HCT116 (cell line): ENCODE results near the gene IFT22. TPM values are rescaled to one million over a fixed set of nuclear protein-coding genes. Genes with fewer than 3 reads are reported as not detected.

ENCODE experiments used
- ATAC-seq: fragments of 200-7000 bp; cut with Tn5 transposase; 2 replicates; pipeline ENCODE4 v1.9.1; 2020; ENCODE audit warnings: mild to moderate bottlenecking, moderate library complexity
- BruUV-seq: library from RNA; stranded (reverse); fragments of 400-500 nt; replicated peaks from 2 replicates; lab custom pipeline; 2021; lab: Mats Ljungman, UMichigan
- CTCF ChIA-PET: fragments of 300-600 bp; sonication (Branson Sonifier 250); formaldehyde crosslinking; loops from one replicate; lab custom pipeline; 2021; ENCODE audit warnings: antibody characterized with exemption; lab: Charles Lee
- POLR2A ChIA-PET: fragments of 300-600, 350-600 bp; sonication (Branson Sonifier 250); formaldehyde crosslinking; loops from one replicate; lab custom pipeline; 2021; ENCODE audit warnings: antibody characterized with exemption; lab: Charles Lee
- RAD21 ChIA-PET, 2 experiments: fragments of 300-600 bp; sonication (Branson Sonifier 250); formaldehyde crosslinking; loops; one replicate each; lab custom pipeline; 2023; ENCODE audit warnings: low total read pairs in 2 of 2; ENCODE audit not compliant: uncharacterized antibody in 2 of 2, unreplicated experiment in 2 of 2, low non-redundant PET in 1 of 2; lab: Charles Lee
- DNase-seq: peaks from one replicate; pipeline ENCODE4 v3.0.0-alpha.2; 2010; ENCODE audit warnings: low read depth, low spot score
- H2AFZ ChIP-seq: fragments of 200-600 bp; shearing (Covaris generic), sonication (generic); 2 replicates; pipeline ENCODE4 v1.6.1; 2017; ENCODE audit warnings: low read depth, mixed run types, mixed read lengths, antibody characterized with exemption, low read length; ENCODE audit not compliant: poor library complexity, severe bottlenecking
- H3K27ac ChIP-seq: 2 replicates; pipeline ENCODE4 v1.5.1; 2012; ENCODE audit warnings: low read depth, low read length
- H3K27me3 ChIP-seq: fragments of 200-600 bp; sonication (generic); 2 replicates; pipeline ENCODE4 v1.6.1; 2016; ENCODE audit warnings: mixed run types, low read length, mixed read lengths; ENCODE audit not compliant: insufficient read depth
- H3K36me3 ChIP-seq, 2 experiments: fragments of 200-500 bp in 1 of 2; fragments of 200-600 bp in 1 of 2; sonication (Bioruptor generic) in 1 of 2; sonication (generic) in 1 of 2; 2 replicates each; pipeline versions ENCODE4 v1.5.1 to v1.6.1; 2014 to 2016; ENCODE audit warnings: low read length in 2 of 2, inconsistent platforms in 1 of 2, mixed read lengths in 1 of 2, mixed run types in 1 of 2; ENCODE audit not compliant: insufficient read depth in 2 of 2, control insufficient read depth in 1 of 2
- H3K4me1 ChIP-seq, 2 experiments: fragments of 200-600 bp in 1 of 2; sonication (generic) in 1 of 2; 2 replicates each; pipeline versions ENCODE4 v1.5.1 to v1.6.1; 2012 to 2017; ENCODE audit warnings: low read length in 2 of 2, inconsistent platforms in 1 of 2, mild to moderate bottlenecking in 1 of 2, mixed read lengths in 1 of 2, mixed run types in 1 of 2, moderate library complexity in 1 of 2; ENCODE audit not compliant: insufficient read depth in 2 of 2, control insufficient read depth in 1 of 2
- H3K4me2 ChIP-seq: fragments of 200-600 bp; sonication (generic); 2 replicates; pipeline ENCODE4 v1.6.1; 2017; ENCODE audit warnings: mixed run types, low read length, mixed read lengths
- H3K4me3 ChIP-seq, 2 experiments: fragments of 200-600 bp in 1 of 2; sonication (generic) in 1 of 2; replicated peaks in 1 of 2; 2 replicates each; pipeline ENCODE4 v1.5.1; 2011 to 2016; ENCODE audit warnings: low read length in 2 of 2, control low read depth in 1 of 2, low read depth in 1 of 2, mild to moderate bottlenecking in 1 of 2, mixed read lengths in 1 of 2, mixed run types in 1 of 2
- H3K79me2 ChIP-seq: fragments of 200-600 bp; sonication (generic); 2 replicates; pipeline ENCODE4 v1.6.1; 2017; ENCODE audit warnings: mild to moderate bottlenecking, mixed run types, low read length, moderate library complexity, mixed read lengths; ENCODE audit not compliant: insufficient read depth
- H3K9ac ChIP-seq: fragments of 200-600 bp; sonication (generic); 2 replicates; pipeline ENCODE4 v1.6.1; 2016; ENCODE audit warnings: low read length, mixed read lengths
- H3K9me2 ChIP-seq: fragments of 200-600 bp; sonication (generic), shearing (Covaris generic); 2 replicates; pipeline ENCODE4 v1.6.1; 2017; ENCODE audit warnings: mixed run types, mild to moderate bottlenecking, moderate library complexity; ENCODE audit not compliant: insufficient read depth
- H3K9me3 ChIP-seq, 2 experiments: fragments of 200-500 bp in 1 of 2; fragments of 200-600 bp in 1 of 2; sonication (Bioruptor generic) in 1 of 2; sonication (generic) in 1 of 2; 2 replicates each; pipeline ENCODE4 v1.6.1; 2014 to 2017; ENCODE audit warnings: low read length in 2 of 2, mixed read lengths in 2 of 2, inconsistent platforms in 1 of 2, low read depth in 1 of 2, mild to moderate bottlenecking in 1 of 2, mixed run types in 1 of 2, moderate library complexity in 1 of 2; ENCODE audit not compliant: control insufficient read depth in 1 of 2, insufficient read depth in 1 of 2
- H4K20me1 ChIP-seq: fragments of 200-600 bp; sonication (generic), shearing (Covaris generic); 2 replicates; pipeline ENCODE4 v1.6.1; 2017; ENCODE audit warnings: mixed run types, mild to moderate bottlenecking, moderate library complexity; ENCODE audit not compliant: insufficient read depth
- ATF3 ChIP-seq: IDR thresholded peaks from 2 replicates; pipeline ENCODE4 v1.6.1; 2012
- CBX3 ChIP-seq: IDR thresholded peaks from 2 replicates; pipeline ENCODE4 v1.6.1; 2012; ENCODE audit warnings: low read depth
- CEBPB ChIP-seq: IDR thresholded peaks from 2 replicates; pipeline ENCODE4 v1.6.1; 2012; ENCODE audit warnings: low read depth
- CTCF ChIP-seq, 3 experiments: fragments of 200-600 bp in 1 of 3; sonication (generic) in 1 of 3; IDR thresholded peaks in 2 of 3; conservative IDR thresholded peaks in 1 of 3; 2 replicates each; pipeline ENCODE4 v1.5.1; 2012 to 2017; ENCODE audit warnings: low read depth in 2 of 3, low read length in 2 of 3, antibody characterized with exemption in 1 of 3, borderline replicate concordance in 1 of 3, control low read depth in 1 of 3, mild to moderate bottlenecking in 1 of 3, mixed read lengths in 1 of 3, mixed run types in 1 of 3, moderate library complexity in 1 of 3; ENCODE audit not compliant: insufficient read depth in 1 of 3
- EGR1 ChIP-seq: IDR thresholded peaks from 2 replicates; pipeline ENCODE4 v1.6.1; 2012; ENCODE audit warnings: low read depth
- ELF1 ChIP-seq: IDR thresholded peaks from 2 replicates; pipeline ENCODE4 v1.6.1; 2012; ENCODE audit warnings: low read depth, borderline replicate concordance
- EZH2 ChIP-seq: fragments of 200-600 bp; sonication (generic); IDR thresholded peaks from 2 replicates; pipeline ENCODE4 v1.6.1; 2017; ENCODE audit warnings: antibody characterized with exemption, mixed run types
- EZH2phosphoT487 ChIP-seq: fragments of 200-600 bp; IDR thresholded peaks from 2 replicates; pipeline ENCODE4 v1.6.1; 2018; ENCODE audit warnings: antibody characterized with exemption, borderline replicate concordance
- FOSL1 ChIP-seq: IDR thresholded peaks from 2 replicates; pipeline ENCODE4 v1.6.1; 2012; ENCODE audit warnings: low read depth
- JUND ChIP-seq: IDR thresholded peaks from 2 replicates; pipeline ENCODE4 v1.6.1; 2012
- MAX ChIP-seq: IDR thresholded peaks from 2 replicates; pipeline ENCODE4 v1.6.1; 2012
- POLR2AphosphoS5 ChIP-seq: IDR thresholded peaks from 2 replicates; pipeline ENCODE4 v1.6.1; 2011; ENCODE audit warnings: mild to moderate bottlenecking, low read depth, low read length, moderate library complexity
- REST ChIP-seq: IDR thresholded peaks from 2 replicates; pipeline ENCODE4 v1.6.1; 2012; ENCODE audit warnings: low read depth
- SIN3A ChIP-seq: IDR thresholded peaks from 2 replicates; pipeline ENCODE4 v1.6.1; 2012; ENCODE audit warnings: low read depth
- SP1 ChIP-seq: IDR thresholded peaks from 2 replicates; pipeline ENCODE4 v1.6.1; 2012; ENCODE audit warnings: low read depth
- SRF ChIP-seq: IDR thresholded peaks from 2 replicates; pipeline ENCODE4 v1.6.1; 2012; ENCODE audit warnings: low read depth
- YY1 ChIP-seq: IDR thresholded peaks from 2 replicates; pipeline ENCODE4 v1.6.1; 2011; ENCODE audit warnings: low read length, low read depth, moderate library complexity, mild to moderate bottlenecking; ENCODE audit not compliant: insufficient replicate concordance; ENCODE audit errors: extremely low read depth
- ZNF274 ChIP-seq: fragments of 200-500 bp; sonication (Bioruptor generic); IDR thresholded peaks from 2 replicates; pipeline ENCODE4 v1.6.1; 2014; ENCODE audit warnings: mild to moderate bottlenecking, low read depth, low read length, inconsistent platforms
- intact Hi-C: fragments of 100-400 bp; cut with micrococcal nuclease; formaldehyde crosslinking; loops from 2 replicates; pipeline ENCODE4 v1.10.0; 2022
- total RNA-seq: library from RNA; stranded (reverse); gene quantifications from one replicate; pipeline ENCODE4 v1.2.1, GENCODE V29; 2021; ENCODE audit not compliant: unreplicated experiment

The IFT22 gene
- total RNA-seq, 1 experiment from 2014 or later = 27.2 TPM

GRCh38 chr7:101294039-101294831, 27.4 kb downstream of the IFT22 start:
- no peak for DNase-seq
- H3K36me3 ChIP-seq = no peaks in the 10 kb centered on the region
- ChIA-PET POLR2A (interaction anchor here (1.2 kb wide), 1 partner anchor 14 kb away, joined by 3 read pairs; no protein-coding TSS in a partner anchor), RAD21 (no interaction called here), CTCF (interaction anchor here (4.1 kb wide), 1 partner anchor 12 kb away, joined by 18 read pairs; no protein-coding TSS in a partner anchor)
- H3K27me3 ChIP-seq = no peaks in the 10 kb centered on the region
- no peaks in the 10 kb centered on the region for H4K20me1 ChIP-seq
- H3K27ac ChIP-seq = no peak overlapping the region
- H3K4me1 ChIP-seq = 0 out of 4 replicates have a peak, but pooled peaks cover 0 to 2% of the 10 kb centered on the region in 2 experiments
- no peak overlapping the region for H2AFZ ChIP-seq
- intact Hi-C loops = no loop called here
- no peaks in the 10 kb centered on the region for H3K9me3 ChIP-seq
- no TSS peak for BruUV-seq
- no peak overlapping the region for H3K4me3 ChIP-seq
- ATAC-seq = no peak
- no peak overlapping the region for H3K9ac ChIP-seq
- H3K9me2 ChIP-seq = no peaks in the 10 kb centered on the region
- H3K4me2 ChIP-seq = no peak overlapping the region
- no peak for TF ChIP-seq CTCF (IDR thresholded peaks at IDR 0.05 in 2 of 3, conservative IDR thresholded peaks at IDR 0.05 in 1 of 3; ENCODE audit: borderline replicate concordance in 1 of 3, insufficient read depth in 1 of 3, low read depth in 2 of 3, low read length in 2 of 3)
- no peak for TF ChIP-seq EZH2phosphoT487
- TF ChIP-seq ATF3 = no peak
- no peak for TF ChIP-seq ZNF274
- no peak for TF ChIP-seq SP1
- no peak for TF ChIP-seq MAX
- TF ChIP-seq EZH2 = no peak
- no peak for TF ChIP-seq REST
- TF ChIP-seq ELF1 = no peak
- no peak for TF ChIP-seq YY1
- TF ChIP-seq CEBPB = no peak
- no peak for TF ChIP-seq EGR1
- no peak for TF ChIP-seq SRF
- no peak for TF ChIP-seq SIN3A
- no peak for TF ChIP-seq CBX3
- no peak for TF ChIP-seq POLR2AphosphoS5
- no peak for TF ChIP-seq FOSL1
- TF ChIP-seq JUND = no peak
- no peaks in the 10 kb centered on the region for H3K79me2 ChIP-seq
